Measurements from ENCODE around the gene ACTR3C. TPM values are rescaled to one million over a fixed set of nuclear protein-coding genes. Genes with fewer than 3 reads are reported as not detected.
"Not testable (repeated sequence)": the region's sequence is repeated elsewhere in the genome, so short reads cannot be mapped to it uniquely, and the experiment has no call there.

ACTR3C gene
- total RNA-seq, 2 donors from 2014 or later: 6.3 to 13.0 TPM

DNA sequence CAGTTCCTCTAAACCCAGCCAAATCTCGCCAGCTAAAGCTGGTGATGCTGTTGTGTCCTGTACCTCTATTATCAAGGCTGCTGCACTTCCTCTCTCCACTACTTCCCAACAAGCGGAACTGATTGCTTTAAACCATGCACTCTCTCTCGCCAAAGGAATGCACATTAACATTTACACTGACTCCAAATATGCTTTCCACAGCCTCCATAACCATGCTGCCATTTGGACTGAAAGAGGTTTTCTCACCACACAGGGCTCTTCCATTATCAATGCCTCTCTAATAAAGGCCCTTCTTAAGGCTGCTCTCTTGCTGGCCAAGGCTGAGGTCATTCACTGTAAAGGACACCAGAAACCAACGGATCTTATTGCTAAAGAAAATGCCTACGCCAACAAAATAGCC, 11.6 kb downstream of the ACTR3C start:
- DNase-seq (no peak), ATAC-seq (replicated peaks in 1 of 2) (no peak)
- Mint-ChIP-seq H3K27me3 (ENCODE audit: low read depth) (no peaks in the 10 kb centered on the region), H3K4me3 (no peak overlapping the region), H3K9me3 (no peaks in the 10 kb centered on the region), H3K27ac (no peak overlapping the region), H3K36me3 (ENCODE audit: insufficient read depth in 2 of 2) (no peaks in the 10 kb centered on the region), H3K4me1 (ENCODE audit: low read depth) (peaks cover 11% of the 10 kb centered on the region)

DNA sequence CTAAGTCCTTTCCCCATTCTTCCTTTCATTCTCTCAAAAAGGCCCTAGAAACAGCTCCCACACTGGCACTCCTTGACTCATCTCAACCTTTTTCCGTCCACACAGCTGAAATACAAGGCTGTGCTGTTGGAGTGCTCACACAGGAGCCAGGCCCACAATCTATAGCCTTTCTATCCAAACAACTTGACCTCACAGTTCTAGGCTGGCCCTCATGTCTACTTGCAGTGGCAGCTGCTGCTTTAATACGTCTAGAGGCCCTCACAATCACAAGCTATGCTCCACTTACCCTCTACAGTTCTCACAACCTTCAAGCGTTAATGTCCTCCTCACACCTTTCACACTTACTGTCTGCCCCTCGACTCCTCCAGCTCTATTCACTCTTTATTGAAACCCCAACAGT, 12.2 kb downstream of the ACTR3C start:
- H3K4me3 Mint-ChIP-seq: no peak overlapping the region
- ATAC-seq (replicated peaks in 1 of 2) (no peak), DNase-seq (no peak)
- H3K36me3 Mint-ChIP-seq (ENCODE audit: insufficient read depth in 2 of 2): no peaks in the 10 kb centered on the region
- H3K4me1 Mint-ChIP-seq (ENCODE audit: low read depth): peaks cover 11% of the 10 kb centered on the region
- H3K9me3 Mint-ChIP-seq: no peaks in the 10 kb centered on the region
- no peaks in the 10 kb centered on the region for H3K27me3 Mint-ChIP-seq (ENCODE audit: low read depth)
- H3K27ac Mint-ChIP-seq: no peak overlapping the region

DNA sequence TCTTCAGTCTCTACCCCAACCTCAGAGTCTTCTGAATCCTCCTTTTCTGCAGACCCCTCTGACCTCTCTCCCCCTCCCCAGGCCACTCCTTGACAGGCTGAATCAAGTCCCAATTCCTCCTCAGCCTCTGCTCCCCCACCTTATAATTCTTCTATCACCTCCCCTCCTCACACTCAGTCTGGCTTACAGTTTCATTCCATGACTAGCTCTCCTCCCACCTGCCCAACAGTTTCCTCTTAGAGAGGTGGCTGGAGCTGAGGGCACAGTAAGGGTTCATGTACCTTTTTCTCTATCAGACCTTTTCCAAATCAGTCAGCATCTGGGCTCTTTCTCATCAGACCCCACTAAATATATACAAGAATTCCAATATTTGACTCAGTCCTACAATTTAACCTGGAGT, 14.8 kb downstream of the ACTR3C start:
- no peaks in the 10 kb centered on the region for H3K9me3 Mint-ChIP-seq
- H3K36me3 Mint-ChIP-seq (ENCODE audit: insufficient read depth in 2 of 2): no peaks in the 10 kb centered on the region
- H3K27ac Mint-ChIP-seq: no peak overlapping the region
- no peak for DNase-seq
- H3K4me3 Mint-ChIP-seq: no peak overlapping the region
- ATAC-seq (replicated peaks in 1 of 2): no peak
- peaks cover 19% of the 10 kb centered on the region for H3K4me1 Mint-ChIP-seq (ENCODE audit: low read depth)
- H3K27me3 Mint-ChIP-seq (ENCODE audit: low read depth): no peaks in the 10 kb centered on the region

DNA sequence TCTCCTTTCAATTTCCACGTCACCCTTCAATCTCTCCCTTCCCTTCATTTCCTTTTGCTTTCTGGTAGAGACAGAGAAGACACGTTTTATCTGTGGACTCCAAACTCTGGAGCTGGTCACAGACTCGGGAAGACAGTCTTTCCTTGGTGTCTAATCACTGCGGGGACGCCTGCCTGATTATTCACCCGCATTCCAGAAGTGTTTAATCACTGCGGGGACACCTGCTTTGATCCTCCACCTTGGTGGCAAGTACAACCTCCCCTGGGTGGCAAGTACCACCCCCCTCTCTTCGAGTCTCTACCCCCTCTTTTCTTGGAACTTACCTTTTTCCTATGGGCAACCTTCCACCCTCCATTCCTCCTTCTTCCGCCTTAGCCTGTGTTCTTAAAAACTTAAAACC, 15.4 kb downstream of the ACTR3C start:
- H3K4me3 Mint-ChIP-seq: no peak overlapping the region
- ATAC-seq (replicated peaks in 1 of 2): no peak
- peaks cover 19% of the 10 kb centered on the region for H3K4me1 Mint-ChIP-seq (ENCODE audit: low read depth)
- H3K36me3 Mint-ChIP-seq (ENCODE audit: insufficient read depth in 2 of 2): no peaks in the 10 kb centered on the region
- no peaks in the 10 kb centered on the region for H3K27me3 Mint-ChIP-seq (ENCODE audit: low read depth)
- no peaks in the 10 kb centered on the region for H3K9me3 Mint-ChIP-seq
- H3K27ac Mint-ChIP-seq: no peak overlapping the region
- DNase-seq: no peak

DNA sequence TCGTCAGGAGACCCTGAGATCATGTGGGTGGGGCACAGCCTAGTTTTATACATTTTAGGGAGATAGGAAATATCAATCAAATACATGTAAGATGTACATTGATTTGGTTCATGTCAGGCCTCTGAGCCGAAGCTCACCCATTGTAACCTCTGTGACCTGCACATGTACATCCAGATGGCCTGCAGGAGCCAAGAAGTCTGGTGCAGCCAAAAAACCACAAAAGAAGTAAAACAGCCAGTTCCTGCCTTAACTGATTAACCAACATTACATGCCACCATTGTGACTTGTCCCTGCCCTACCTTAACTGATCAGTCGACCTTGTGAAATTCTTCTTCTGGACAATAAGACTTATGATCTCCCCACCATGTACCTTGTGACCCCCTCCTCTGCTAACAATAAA, 16.2 kb downstream of the ACTR3C start:
- no peak for ATAC-seq (replicated peaks in 1 of 2)
- peaks cover 19% of the 10 kb centered on the region for H3K4me1 Mint-ChIP-seq (ENCODE audit: low read depth)
- DNase-seq: no peak

DNA sequence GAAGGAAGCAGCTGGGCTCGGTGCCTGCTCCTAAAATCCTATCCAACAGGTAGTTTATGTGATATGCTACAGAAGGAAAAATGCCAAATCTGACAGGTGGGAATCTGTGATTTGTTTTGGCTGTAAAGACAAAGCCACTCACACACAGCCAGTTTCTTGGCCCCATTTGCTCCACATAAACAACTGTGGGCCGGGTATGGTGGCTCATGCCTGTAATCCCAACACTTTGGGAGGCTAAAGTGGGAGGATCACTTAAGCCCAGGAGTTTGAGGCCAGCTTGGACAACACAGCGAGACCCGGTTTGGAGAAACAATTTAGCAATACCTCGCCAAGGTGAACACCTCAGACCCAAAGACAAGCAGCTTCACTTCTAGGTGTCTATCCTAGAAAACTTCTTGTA, 17.0 kb downstream of the ACTR3C start:
- not testable (repeated sequence) for DNase-seq; H3K27me3 Mint-ChIP-seq (ENCODE audit: low read depth); H3K4me3 Mint-ChIP-seq; H3K27ac Mint-ChIP-seq; H3K9me3 Mint-ChIP-seq; ATAC-seq (replicated peaks in 1 of 2); H3K36me3 Mint-ChIP-seq (ENCODE audit: insufficient read depth in 2 of 2)
- H3K4me1 Mint-ChIP-seq (ENCODE audit: low read depth): peaks cover 19% of the 10 kb centered on the region

More for the DNA sequence above, 16.2 kb downstream of the ACTR3C start:
- Mint-ChIP-seq H3K27me3 (ENCODE audit: low read depth) (no peaks in the 10 kb centered on the region), H3K4me3 (no peak overlapping the region), H3K36me3 (ENCODE audit: insufficient read depth in 2 of 2) (no peaks in the 10 kb centered on the region), H3K9me3 (no peaks in the 10 kb centered on the region), H3K27ac (no peak overlapping the region)

DNA sequence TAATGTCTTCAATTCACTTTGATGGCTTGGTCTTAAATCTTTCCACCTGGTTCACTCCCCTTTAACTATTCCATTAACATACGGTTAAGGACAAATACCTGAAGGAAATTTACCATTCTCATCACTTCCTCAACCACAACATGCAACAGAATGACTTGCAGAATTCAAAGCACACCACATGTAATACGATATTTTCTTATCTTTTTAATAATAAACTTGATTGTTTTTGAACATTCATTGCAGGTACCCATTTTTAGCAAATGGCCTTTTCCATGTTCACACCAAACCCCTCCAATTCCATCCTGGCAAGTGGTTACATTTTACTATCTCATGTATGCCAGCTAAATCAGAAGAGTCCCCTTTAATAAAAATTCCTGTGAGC, 17.5 kb downstream of the ACTR3C start:
- ATAC-seq (replicated peaks in 1 of 2); H3K4me3 Mint-ChIP-seq; H3K27ac Mint-ChIP-seq; DNase-seq; H3K9me3 Mint-ChIP-seq; H3K27me3 Mint-ChIP-seq (ENCODE audit: low read depth); H3K36me3 Mint-ChIP-seq (ENCODE audit: insufficient read depth in 2 of 2): not testable (repeated sequence)
- H3K4me1 Mint-ChIP-seq (ENCODE audit: low read depth): peaks cover 19% of the 10 kb centered on the region

DNA sequence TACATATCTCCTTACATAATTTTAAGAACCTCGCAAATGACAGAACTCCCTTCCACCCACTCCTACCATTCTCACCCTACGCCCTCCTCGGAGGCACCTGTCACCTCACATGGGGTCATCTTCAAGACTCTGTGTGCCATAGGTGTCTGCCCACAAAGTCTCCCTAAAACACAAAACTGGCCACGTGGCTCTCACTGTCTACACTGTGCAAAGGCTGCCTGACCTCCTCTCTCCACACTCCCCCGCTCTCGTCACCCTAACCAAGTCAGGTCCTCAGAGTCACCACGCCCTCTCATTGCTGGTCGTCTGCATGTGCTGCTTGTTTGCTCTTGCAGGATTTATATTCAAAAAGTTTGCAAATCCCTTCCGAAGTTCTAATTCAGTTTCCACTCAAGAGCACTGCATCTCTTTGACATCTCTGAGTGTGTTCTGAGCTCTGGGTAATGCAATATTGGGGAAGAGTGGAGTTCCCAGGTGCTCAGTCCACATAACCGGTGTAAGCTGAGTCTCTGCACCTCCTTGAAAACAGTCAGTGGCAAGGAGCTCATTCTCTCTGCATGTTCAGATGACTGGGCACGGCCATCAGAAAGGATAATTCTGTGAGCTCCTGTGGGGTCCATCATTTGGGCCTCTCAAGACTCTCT, 18.0 kb downstream of the ACTR3C start:
- H3K9me3 Mint-ChIP-seq; H3K4me3 Mint-ChIP-seq; DNase-seq; ATAC-seq (replicated peaks in 1 of 2); H3K27me3 Mint-ChIP-seq (ENCODE audit: low read depth); H3K27ac Mint-ChIP-seq; H3K36me3 Mint-ChIP-seq (ENCODE audit: insufficient read depth in 2 of 2): not testable (repeated sequence)
- H3K4me1 Mint-ChIP-seq (ENCODE audit: low read depth): peaks cover 19% of the 10 kb centered on the region

DNA sequence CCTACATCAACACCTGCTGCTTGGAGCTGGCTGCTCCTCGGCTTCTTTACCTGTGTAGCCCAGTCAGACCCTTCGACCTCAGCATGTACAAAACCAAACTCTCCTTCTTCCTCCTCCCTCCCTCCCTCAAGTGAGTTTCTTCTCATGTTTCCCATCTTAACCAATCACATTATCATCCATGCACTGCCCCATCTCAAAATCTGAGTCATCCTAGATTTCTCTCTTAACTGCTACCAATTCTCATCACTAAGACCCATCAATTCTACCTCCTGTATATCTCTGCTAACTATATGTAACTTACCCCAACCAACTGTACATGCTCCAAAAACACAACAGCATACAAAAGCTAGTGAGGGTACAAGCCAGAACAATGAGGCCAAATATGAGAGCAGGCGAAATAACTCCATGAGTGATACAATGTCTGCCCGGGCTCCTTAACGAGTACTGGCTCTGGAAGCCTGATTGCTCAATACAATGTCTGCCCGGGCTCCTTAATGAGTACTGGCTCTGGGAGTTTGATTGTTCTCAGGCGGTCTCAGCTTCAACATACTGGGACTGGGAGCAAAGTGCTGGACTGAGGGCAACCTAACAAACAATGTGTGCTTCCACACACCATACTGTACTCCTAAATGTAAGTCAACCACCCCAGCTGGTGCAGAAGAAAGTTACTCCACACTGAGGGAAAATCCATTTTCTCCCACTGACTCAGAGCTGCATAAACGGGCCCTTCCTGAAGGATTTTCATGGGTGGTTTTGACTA, 18.7 kb downstream of the ACTR3C start:
- not testable (repeated sequence) for DNase-seq; H3K27me3 Mint-ChIP-seq (ENCODE audit: low read depth); H3K27ac Mint-ChIP-seq; H3K9me3 Mint-ChIP-seq; H3K36me3 Mint-ChIP-seq (ENCODE audit: insufficient read depth in 2 of 2); H3K4me3 Mint-ChIP-seq
- ATAC-seq (replicated peaks in 1 of 2): peak in 1 of 2 donors; percentile 25
- peaks cover 19% of the 10 kb centered on the region for H3K4me1 Mint-ChIP-seq (ENCODE audit: low read depth)

DNA sequence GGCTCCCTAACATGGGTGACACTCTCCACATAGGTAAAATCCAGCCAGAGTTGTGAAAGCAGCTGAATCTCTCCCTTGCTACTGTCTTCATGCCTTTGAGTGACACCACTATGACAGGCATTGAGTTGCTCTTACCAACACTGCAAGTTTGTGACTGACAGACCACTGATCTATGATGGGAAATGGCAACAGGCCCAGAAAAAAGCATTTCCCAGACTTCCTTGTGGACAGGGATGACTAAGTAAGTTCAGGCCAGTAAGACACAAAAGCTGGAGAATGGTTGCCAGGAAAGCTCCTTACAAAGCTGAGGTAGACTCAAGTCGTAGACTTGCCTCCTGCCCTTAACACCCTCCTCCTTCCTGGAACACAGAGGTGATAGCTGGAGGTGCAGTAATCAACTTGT, 20.4 kb downstream of the ACTR3C start:
- H3K4me1 Mint-ChIP-seq (ENCODE audit: low read depth); ATAC-seq (replicated peaks in 1 of 2); H3K36me3 Mint-ChIP-seq (ENCODE audit: insufficient read depth in 2 of 2); H3K27ac Mint-ChIP-seq; H3K4me3 Mint-ChIP-seq; DNase-seq; H3K9me3 Mint-ChIP-seq; H3K27me3 Mint-ChIP-seq (ENCODE audit: low read depth): not testable (repeated sequence)

DNA sequence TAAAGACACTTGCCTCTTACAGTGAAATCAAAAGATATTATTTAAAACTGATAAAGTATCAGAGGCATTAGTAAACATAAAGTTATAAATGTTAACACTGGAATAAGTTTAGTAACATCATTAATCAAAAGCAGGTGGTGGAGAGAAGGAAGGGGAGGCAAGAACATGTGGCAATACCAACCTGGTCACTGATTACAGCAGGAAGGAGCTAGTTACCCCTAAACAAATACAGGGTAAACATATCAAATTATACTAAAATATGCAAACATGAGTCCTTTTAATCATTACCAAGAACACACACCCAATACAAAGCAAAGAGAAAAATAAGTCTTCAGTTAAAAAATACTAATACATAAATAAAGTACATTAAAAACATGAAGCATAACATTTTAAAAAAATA, 25.4 kb downstream of the ACTR3C start:
- not testable (repeated sequence) for ATAC-seq (replicated peaks in 1 of 2); H3K4me1 Mint-ChIP-seq (ENCODE audit: low read depth); H3K9me3 Mint-ChIP-seq; H3K36me3 Mint-ChIP-seq (ENCODE audit: insufficient read depth in 2 of 2); DNase-seq; H3K27me3 Mint-ChIP-seq (ENCODE audit: low read depth); H3K4me3 Mint-ChIP-seq
- peak overlapping the region; percentile 38 for H3K27ac Mint-ChIP-seq

DNA sequence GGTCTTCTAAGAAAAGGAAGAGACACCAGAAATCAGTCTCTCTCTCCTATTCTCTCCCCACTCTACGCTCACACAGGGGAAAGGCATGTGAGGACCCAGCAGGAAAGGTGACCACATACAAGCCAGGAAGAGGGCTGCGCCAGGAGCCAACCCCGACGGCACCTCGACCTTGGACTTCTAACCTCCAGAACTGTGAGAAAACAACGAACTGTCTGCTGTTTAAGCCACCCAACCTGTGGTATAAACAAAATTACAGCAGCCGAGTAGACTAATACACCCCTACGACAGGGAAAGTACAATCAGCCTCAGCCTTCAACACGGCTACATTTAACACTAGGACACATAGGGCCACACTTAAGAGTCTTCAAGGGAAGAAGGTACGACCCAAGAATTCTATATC, 26.5 kb downstream of the ACTR3C start:
- H3K36me3 Mint-ChIP-seq (ENCODE audit: insufficient read depth in 2 of 2); ATAC-seq (replicated peaks in 1 of 2); H3K4me3 Mint-ChIP-seq; H3K9me3 Mint-ChIP-seq; DNase-seq; H3K4me1 Mint-ChIP-seq (ENCODE audit: low read depth); H3K27ac Mint-ChIP-seq; H3K27me3 Mint-ChIP-seq (ENCODE audit: low read depth): not testable (repeated sequence)

DNA sequence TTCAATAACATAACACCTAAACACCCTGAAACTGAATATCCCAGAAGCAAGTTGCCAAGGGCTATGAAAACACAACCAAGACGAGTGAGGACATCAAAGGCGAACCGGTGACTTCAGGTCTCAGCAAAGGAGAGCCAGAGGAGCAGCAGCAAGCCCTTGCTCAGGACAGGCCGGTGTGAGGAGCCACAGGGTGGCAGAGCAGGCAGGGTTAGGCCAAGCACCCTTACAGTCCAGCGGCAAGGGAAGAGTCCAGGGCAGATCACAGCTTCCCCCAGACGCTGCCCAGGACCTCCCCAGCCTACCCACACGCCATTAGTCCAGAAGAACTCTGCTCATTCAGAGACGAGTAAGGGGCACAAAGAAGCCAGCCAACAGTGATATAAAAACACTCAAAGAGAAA, 27.7 kb downstream of the ACTR3C start:
- not testable (repeated sequence) for H3K4me3 Mint-ChIP-seq; ATAC-seq (replicated peaks in 1 of 2)

DNA sequence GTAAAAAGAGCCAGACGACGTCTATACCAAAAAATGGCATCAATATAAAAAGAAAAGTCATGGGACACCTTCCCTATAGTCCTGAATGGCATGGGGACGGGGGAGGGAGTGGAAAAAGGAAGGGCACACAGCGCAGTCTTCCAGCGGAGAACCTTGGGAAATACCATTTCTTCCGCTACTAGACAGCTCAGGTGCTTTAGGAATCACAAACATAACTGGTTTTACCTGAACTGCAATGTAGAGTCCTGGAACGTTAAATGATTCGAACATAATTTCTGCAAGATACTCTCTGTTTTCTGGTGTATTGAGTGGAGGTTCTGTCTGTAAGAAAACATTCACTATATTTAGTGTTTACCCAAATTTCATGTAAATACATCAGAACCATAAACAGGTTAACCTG, 28.3 kb downstream of the ACTR3C start:
- not testable (repeated sequence) for ATAC-seq (replicated peaks in 1 of 2); H3K36me3 Mint-ChIP-seq (ENCODE audit: insufficient read depth in 2 of 2); H3K4me3 Mint-ChIP-seq; DNase-seq; H3K27me3 Mint-ChIP-seq (ENCODE audit: low read depth); H3K9me3 Mint-ChIP-seq; H3K27ac Mint-ChIP-seq; H3K4me1 Mint-ChIP-seq (ENCODE audit: low read depth)

More for the DNA sequence above, 27.7 kb downstream of the ACTR3C start:
- not testable (repeated sequence) for H3K36me3 Mint-ChIP-seq (ENCODE audit: insufficient read depth in 2 of 2); H3K9me3 Mint-ChIP-seq; H3K27ac Mint-ChIP-seq; DNase-seq; H3K4me1 Mint-ChIP-seq (ENCODE audit: low read depth); H3K27me3 Mint-ChIP-seq (ENCODE audit: low read depth)
